ENCODE results near the gene SOCS1.

Gene SOCS1

DNA sequence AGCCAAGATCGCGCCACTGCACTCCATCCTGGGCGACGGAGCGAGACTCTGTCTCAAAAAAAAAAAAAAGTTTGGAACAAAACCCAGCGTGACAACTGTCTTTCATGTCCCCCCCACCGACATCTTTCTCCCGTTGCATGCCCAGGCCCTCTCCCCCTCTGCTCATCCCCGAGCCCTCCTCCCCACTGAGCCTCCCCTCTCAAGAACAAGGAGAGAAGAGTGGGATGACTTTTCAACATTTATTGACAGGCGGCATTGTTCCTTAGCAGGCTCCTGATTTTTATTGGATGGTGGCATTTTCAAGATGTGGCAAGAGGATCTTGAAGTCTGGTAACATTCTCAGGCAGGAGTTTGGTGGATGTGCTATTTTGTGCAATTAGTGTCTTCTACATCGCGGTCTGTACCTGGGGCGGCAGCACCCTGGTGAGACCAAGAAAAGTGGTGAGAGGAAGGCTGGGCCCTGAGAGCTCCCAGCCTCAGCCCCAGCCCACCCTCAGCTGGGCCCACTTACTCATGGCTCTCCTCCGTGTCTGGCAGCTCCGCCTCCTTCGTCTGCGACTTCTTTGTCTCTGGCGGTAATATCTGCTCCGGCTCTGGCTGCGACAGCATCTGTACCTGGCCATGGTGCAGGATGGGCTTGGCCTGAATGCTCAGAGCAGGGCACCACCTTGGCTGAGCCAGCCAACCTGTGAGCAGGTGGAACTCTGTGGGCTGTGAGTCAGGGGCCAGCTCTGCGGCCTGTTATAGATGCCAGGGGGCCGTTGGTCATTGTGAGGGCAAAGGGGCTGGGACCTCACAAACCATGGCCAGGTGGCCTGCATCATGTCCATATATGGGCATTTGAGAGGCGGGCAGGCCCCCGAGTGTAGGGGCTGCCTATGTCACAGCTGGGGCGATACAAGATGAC, 24.9 kb upstream of the SOCS1 start, which contains the start of gene PRM1:
Gene PRM1 (minus strand): TSS at position 715 of the 907 bp plus-strand sequence. CDS start 92 bp downstream, at position 623.
- Histone ChIP-seq H3K27ac (ENCODE audit: low read length) (no peak within 1 kb of the TSS), H3K4me3 (ENCODE audit: low read depth in 1 of 2, low read length in 2 of 2) (no peak within 1 kb of the TSS), H3K9me3 (ENCODE audit: control insufficient read depth in 1 of 2, low read length in 2 of 2) (no peaks in the 10 kb centered on the region), H3K4me1 (ENCODE audit: control insufficient read depth in 1 of 2, insufficient read depth in 2 of 2, low read length in 2 of 2) (no peaks in the 10 kb centered on the region), H3K27me3 (ENCODE audit: low read depth, low read length) (no peaks in the 10 kb centered on the region), H3K36me3 (ENCODE audit: control insufficient read depth in 1 of 2, insufficient read depth in 2 of 2, low read length in 2 of 2) (no peaks in the 10 kb centered on the region)

DNA sequence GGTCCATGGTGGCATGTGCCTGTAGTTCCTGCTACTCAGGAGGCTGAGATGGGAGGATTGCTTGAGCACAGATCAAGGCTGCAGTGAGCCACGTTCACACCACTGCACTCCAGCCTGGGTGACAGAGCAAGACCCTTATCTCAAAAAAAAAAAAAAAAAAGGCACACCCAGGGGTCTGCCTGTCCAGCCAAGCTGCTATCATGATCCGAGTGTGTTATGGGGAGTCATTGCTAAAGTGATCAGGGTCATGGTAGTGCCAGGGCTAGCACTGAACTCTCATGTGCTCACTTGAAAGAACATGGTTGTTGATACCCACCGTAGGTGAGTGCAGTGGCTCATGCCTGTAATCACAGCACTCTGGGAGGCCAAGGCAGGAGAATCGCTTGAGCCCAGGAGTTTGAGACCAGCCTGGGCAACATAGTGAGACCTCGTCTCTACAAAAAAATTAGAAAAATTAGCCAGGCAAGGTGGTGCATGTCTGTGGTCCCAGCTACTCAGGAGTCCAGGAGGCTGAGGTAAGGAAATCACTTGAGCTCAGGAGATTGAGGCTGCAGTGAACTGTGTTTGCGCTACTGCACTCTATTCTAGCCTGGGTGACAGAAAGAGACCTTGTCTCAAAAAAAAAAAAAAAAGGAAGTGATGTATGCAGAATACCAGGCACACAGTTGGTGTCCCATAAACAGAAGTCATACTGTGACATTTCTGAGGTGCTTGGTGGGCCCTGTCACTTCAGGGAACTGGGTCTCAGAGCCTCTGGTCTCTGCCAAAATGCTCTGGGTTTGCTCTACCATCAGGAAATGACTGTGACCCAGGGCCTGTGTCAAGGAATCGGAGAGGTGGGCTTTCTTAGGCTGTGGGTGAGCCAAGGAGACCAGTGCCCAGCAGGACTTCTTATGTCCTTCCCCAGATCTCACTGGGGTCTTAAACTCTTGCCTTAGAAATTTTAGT, 23.0 kb upstream of the SOCS1 start:
- Histone ChIP-seq H3K36me3 (ENCODE audit: control insufficient read depth in 1 of 2, insufficient read depth in 2 of 2, low read length in 2 of 2) (no peaks in the 10 kb centered on the region), H3K27me3 (ENCODE audit: low read depth, low read length) (no peaks in the 10 kb centered on the region), H3K4me1 (ENCODE audit: control insufficient read depth in 1 of 2, insufficient read depth in 2 of 2, low read length in 2 of 2) (no peaks in the 10 kb centered on the region), H3K27ac (ENCODE audit: low read length) (no peak overlapping the region), H3K9me3 (ENCODE audit: control insufficient read depth in 1 of 2, low read length in 2 of 2) (no peaks in the 10 kb centered on the region), H3K4me3 (ENCODE audit: low read depth in 1 of 2, low read length in 2 of 2) (no peak overlapping the region)

DNA sequence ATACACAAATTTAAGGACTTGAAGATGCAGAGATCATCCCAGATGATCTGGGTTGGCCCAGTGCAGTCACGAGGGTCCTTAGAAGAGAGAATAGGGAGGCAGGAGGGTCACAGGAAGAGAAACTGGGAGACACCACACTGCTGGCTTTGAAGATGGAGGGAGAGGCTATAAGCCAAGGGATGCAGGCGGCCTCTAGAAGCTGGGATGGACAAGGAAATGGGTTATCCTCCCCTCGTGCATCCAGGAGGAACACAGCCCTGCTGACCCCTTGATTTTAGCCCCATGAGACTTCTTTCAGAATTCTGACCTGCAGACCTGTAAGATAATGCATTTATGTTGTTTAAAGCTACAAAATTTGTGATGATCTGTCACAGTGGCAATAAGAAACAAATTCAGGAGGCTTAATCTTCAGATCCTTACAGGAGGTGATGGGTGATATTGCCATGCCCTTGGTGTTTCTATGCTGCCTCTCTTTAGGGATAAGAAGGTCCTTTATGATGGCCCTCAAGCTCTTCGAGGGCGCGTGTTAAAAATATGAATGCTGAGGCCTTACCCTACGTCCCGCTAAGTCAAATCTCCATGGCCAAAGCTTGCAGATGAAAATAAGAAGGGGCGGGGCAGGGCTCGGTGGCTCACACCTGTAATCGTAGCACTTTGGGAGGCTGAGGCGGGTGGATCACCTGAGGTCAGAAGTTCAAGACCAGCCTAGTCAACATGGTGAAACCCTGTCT, 21.8 kb upstream of the SOCS1 start:
- no peak overlapping the region for H3K4me3 ChIP-seq (ENCODE audit: low read depth in 1 of 2, low read length in 2 of 2)
- no peak overlapping the region for H3K27ac ChIP-seq (ENCODE audit: low read length)
- no peaks in the 10 kb centered on the region for H3K4me1 ChIP-seq (ENCODE audit: control insufficient read depth in 1 of 2, insufficient read depth in 2 of 2, low read length in 2 of 2)
- no peaks in the 10 kb centered on the region for H3K27me3 ChIP-seq (ENCODE audit: low read depth, low read length)
- H3K36me3 ChIP-seq (ENCODE audit: control insufficient read depth in 1 of 2, insufficient read depth in 2 of 2, low read length in 2 of 2): no peaks in the 10 kb centered on the region
- H3K9me3 ChIP-seq (ENCODE audit: control insufficient read depth in 1 of 2, low read length in 2 of 2): no peaks in the 10 kb centered on the region

DNA sequence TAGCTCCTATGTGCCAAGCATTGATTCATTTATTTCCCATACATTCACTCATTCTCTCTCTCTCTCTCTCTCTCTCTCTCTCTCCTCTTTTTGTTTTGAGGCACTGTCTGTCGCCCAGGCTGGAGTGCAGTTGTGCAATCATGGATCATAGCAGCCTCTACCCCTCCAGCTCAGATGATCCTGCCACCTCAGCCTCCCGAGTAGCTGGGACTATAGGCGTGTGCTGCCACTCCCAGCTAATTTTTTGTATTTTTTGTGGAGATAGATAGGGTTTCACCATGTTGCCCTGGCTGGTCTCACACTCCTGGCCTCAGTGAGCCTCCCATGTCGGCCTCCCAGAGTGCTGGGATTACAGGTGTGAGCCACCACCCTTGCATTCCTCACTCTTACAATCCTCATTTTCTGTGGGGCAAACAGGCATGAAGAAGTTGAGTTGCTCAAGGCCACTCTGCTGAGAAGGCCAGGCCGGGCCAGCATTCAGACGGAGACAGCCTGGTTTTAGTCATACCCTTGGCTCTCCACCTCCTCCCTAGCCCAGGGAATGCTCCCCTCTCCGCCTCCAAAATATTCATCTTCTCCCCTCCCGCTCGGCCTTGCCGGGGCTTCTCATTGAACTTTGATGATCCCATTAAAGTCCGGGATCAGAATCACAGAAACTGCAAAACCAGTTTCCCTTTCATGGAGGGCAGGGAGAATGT, 21.0 kb upstream of the SOCS1 start:
- H3K4me1 ChIP-seq (ENCODE audit: control insufficient read depth in 1 of 2, insufficient read depth in 2 of 2, low read length in 2 of 2): no peaks in the 10 kb centered on the region
- no peak overlapping the region for H3K27ac ChIP-seq (ENCODE audit: low read length)
- no peaks in the 10 kb centered on the region for H3K9me3 ChIP-seq (ENCODE audit: control insufficient read depth in 1 of 2, low read length in 2 of 2)
- no peak overlapping the region for H3K4me3 ChIP-seq (ENCODE audit: low read depth in 1 of 2, low read length in 2 of 2)
- no peaks in the 10 kb centered on the region for H3K36me3 ChIP-seq (ENCODE audit: control insufficient read depth in 1 of 2, insufficient read depth in 2 of 2, low read length in 2 of 2)
- H3K27me3 ChIP-seq (ENCODE audit: low read depth, low read length): no peaks in the 10 kb centered on the region

DNA sequence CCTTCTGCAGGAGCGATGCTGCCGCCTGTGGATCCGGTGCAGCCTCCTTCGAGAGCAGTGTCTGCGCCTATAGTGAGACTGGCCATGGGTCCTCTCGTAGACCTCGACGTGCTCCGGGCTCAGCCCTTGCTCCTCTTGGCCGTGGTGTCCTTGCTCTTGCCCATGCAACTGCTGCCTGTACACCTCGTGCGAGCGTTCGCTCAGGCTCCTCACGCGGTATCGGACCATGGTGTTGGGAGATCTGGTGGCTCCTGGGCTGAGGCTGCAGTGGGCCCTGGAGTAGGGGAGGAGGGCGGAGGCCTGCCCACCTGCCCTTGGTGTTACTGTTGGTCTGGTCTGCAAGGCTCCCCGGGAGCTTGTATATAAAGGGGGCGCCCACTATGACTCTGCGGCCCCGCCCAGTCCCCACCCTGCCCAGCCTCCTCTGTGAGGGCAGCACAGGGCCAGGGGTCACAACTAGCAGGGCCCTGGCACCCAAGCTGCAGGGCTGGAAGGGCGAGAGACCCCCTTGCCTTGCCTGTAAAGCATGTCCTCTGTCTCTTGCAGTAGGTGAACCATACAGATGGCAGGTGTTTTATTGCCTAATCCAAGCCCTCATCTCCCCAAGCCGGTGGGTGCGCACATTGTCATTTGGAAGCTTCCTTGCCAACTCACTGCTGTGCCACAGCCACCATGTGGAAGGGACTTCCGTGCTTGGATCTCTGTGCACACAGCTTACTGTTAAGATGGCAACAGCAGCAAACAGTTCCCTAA, 20.3 kb upstream of the SOCS1 start, which contains the start of gene PRM2:
Gene PRM2 (minus strand): TSS at position 338 of the 753 bp plus-strand sequence. CDS start 110 bp downstream, at position 228.
- no peaks in the 10 kb centered on the region for H3K9me3 ChIP-seq (ENCODE audit: control insufficient read depth in 1 of 2, low read length in 2 of 2)
- H3K4me1 ChIP-seq (ENCODE audit: control insufficient read depth in 1 of 2, insufficient read depth in 2 of 2, low read length in 2 of 2): no peaks in the 10 kb centered on the region
- no peak within 1 kb of the TSS for H3K4me3 ChIP-seq (ENCODE audit: low read depth in 1 of 2, low read length in 2 of 2)
- H3K27me3 ChIP-seq (ENCODE audit: low read depth, low read length): no peaks in the 10 kb centered on the region
- H3K36me3 ChIP-seq (ENCODE audit: control insufficient read depth in 1 of 2, insufficient read depth in 2 of 2, low read length in 2 of 2): no peaks in the 10 kb centered on the region
- H3K27ac ChIP-seq (ENCODE audit: low read length): no peak within 1 kb of the TSS

DNA sequence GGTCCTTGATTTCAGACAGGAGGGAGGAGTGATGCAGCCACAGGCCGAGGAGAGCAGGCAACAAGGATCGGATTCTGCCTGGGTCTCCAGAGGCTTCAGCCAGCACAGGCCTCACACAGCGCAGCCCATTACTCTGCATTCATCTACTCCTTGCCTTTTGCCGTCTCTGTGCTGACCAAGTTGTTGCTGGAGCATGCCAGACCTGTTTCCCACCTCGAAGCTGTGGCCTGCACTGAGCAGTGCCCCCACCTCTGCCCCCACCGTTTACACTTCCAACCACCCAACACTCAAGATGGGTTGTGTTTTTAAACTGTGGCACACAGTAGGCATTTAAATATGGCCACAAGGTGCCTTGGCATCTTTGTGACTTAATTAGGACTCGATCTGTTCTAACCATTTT, 19.0 kb upstream of the SOCS1 start:
- Histone ChIP-seq H3K4me1 (ENCODE audit: control insufficient read depth in 1 of 2, insufficient read depth in 2 of 2, low read length in 2 of 2) (no peaks in the 10 kb centered on the region), H3K4me3 (ENCODE audit: low read depth in 1 of 2, low read length in 2 of 2) (no peak overlapping the region), H3K27ac (ENCODE audit: low read length) (no peak overlapping the region), H3K9me3 (ENCODE audit: control insufficient read depth in 1 of 2, low read length in 2 of 2) (no peaks in the 10 kb centered on the region), H3K36me3 (ENCODE audit: control insufficient read depth in 1 of 2, insufficient read depth in 2 of 2, low read length in 2 of 2) (no peaks in the 10 kb centered on the region), H3K27me3 (ENCODE audit: low read depth, low read length) (no peaks in the 10 kb centered on the region)

DNA sequence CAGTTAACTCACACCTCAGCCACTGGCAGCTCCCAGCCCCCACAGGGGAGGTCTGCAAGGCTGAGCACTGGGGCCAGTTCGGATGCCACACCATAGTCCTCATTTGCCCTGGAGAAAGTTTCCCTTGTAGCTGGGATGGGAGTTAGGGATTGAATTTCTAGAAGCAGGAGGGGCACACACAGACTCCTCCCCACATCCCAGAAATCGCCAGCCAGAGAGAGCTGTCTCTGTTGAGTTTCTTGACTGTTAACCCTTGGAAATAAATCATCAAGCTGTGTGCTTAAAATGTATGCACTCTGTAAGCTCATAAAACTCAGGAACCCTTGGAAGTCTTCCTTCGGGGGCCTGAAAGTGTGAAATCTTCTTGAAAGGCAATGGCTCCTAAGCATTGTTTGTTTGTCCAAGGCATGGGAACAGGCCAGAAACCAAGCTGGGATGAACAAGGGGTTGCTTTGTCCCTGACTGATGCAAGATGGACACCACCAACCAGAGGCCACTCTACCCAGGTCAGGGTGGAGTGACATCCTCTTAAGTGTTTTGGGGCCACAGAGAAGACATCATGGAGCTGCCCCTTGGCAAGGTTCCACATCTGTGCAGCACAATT, 17.8 kb upstream of the SOCS1 start:
- Histone ChIP-seq H3K27ac (ENCODE audit: low read length) (no peak overlapping the region), H3K9me3 (ENCODE audit: control insufficient read depth in 1 of 2, low read length in 2 of 2) (no peaks in the 10 kb centered on the region), H3K36me3 (ENCODE audit: control insufficient read depth in 1 of 2, insufficient read depth in 2 of 2, low read length in 2 of 2) (no peaks in the 10 kb centered on the region), H3K27me3 (ENCODE audit: low read depth, low read length) (no peaks in the 10 kb centered on the region), H3K4me1 (ENCODE audit: control insufficient read depth in 1 of 2, insufficient read depth in 2 of 2, low read length in 2 of 2) (no peaks in the 10 kb centered on the region), H3K4me3 (ENCODE audit: low read depth in 1 of 2, low read length in 2 of 2) (no peak overlapping the region)

DNA sequence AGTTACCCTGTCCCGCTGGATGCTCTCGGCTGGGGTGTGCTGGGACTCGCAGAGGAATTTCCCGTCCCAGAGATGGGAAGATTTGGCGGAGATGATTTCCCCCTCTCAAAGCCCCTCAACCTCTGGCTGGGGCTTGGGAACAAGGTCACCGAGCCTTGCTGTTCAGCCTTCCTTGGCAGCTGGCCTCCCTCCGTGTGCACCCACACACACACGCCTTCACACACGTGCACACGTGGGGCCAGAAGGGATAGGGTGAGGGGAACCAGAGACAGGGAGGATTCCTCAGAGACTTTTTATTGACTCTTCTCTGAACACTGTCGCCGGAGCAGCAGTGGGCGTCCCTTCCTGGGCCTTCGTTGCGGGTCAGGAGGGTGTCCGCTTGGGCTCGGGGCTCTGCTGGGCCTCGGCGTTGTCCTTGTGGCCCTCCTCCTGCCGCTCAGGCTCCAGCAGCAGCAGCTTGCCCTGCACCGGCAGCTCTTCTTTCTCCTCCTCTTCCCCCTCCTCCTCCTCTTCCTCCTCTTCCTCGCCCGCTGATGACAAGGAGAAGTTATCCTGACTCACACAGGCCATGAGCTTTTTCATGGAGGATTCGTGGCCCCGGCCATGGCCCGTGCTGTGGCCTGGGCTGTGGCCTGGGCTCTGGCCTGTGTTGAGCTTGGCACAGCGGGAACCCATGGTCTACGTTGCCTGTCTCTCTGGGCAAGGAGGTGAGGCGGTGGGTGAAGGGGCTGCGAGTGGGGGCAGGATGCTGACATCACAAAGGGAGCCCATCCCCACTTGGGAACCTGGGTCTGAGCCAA, 17.1 kb upstream of the SOCS1 start, which contains the start of gene PRM3:
Gene PRM3 (minus strand): TSS at position 709 of the 800 bp plus-strand sequence. CDS start 34 bp downstream, at position 675.
- Histone ChIP-seq H3K36me3 (ENCODE audit: control insufficient read depth in 1 of 2, insufficient read depth in 2 of 2, low read length in 2 of 2) (no peaks in the 10 kb centered on the region), H3K27me3 (ENCODE audit: low read depth, low read length) (no peaks in the 10 kb centered on the region), H3K4me3 (ENCODE audit: low read depth in 1 of 2, low read length in 2 of 2) (no peak within 1 kb of the TSS), H3K9me3 (ENCODE audit: control insufficient read depth in 1 of 2, low read length in 2 of 2) (no peaks in the 10 kb centered on the region), H3K4me1 (ENCODE audit: control insufficient read depth in 1 of 2, insufficient read depth in 2 of 2, low read length in 2 of 2) (no peaks in the 10 kb centered on the region), H3K27ac (ENCODE audit: low read length) (no peak within 1 kb of the TSS)

DNA sequence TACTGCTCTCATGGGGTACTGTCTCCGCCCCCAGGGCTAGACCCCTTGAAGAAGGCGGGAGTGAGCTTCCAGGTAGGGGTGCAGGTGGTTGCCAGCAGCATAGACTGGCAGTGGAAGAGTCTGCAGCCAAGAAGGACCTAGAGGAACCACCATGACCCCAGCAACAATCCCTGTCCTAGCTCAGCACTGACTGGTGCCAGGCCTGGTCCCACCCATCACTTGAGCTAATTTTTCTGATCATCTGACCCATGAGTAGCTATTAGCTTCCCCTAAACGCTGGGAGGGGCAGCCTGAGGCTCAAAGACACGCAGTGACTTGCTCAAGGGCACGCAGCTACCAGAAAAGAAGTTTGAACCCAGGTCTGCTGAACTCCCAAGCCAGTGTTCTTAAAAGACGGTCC, 16.5 kb upstream of the SOCS1 start:
- H3K4me3 ChIP-seq (ENCODE audit: low read depth in 1 of 2, low read length in 2 of 2): no peak overlapping the region
- H3K27ac ChIP-seq (ENCODE audit: low read length): no peak overlapping the region
- H3K27me3 ChIP-seq (ENCODE audit: low read depth, low read length): no peaks in the 10 kb centered on the region
- no peaks in the 10 kb centered on the region for H3K9me3 ChIP-seq (ENCODE audit: control insufficient read depth in 1 of 2, low read length in 2 of 2)
- H3K4me1 ChIP-seq (ENCODE audit: control insufficient read depth in 1 of 2, insufficient read depth in 2 of 2, low read length in 2 of 2): no peaks in the 10 kb centered on the region
- H3K36me3 ChIP-seq (ENCODE audit: control insufficient read depth in 1 of 2, insufficient read depth in 2 of 2, low read length in 2 of 2): no peaks in the 10 kb centered on the region
